Measurements from ENCODE around the gene HOMER2.

Gene HOMER2

DNA sequence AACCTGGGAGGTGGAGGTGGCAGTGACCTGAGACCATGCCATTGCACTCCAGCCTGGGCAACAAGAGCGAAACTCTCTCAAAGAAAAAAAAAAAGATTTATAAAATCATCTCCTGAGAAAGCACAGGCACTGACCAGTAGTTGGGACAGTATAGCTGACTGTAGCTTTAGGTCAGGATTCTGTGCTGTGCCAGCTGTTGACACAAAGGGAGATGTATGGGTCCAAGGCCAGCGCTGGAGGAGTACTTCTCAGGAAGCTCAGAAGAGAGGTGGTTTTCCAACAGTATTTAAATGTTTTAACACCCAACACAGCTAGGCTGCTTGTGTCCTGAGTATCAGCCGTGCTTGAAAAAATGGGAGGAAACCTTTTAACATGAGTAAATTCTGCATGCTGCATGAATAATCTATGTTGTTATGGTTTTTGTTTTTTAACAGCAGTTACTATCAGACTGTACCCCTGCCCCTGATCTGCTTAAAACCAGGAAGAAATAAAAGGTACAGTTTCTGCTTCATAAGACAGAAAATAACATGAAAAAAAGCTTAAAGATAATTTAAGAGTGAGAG lies 40.0 kb upstream of the HOMER2 start:
- TF ChIP-seq, protein P1, sequence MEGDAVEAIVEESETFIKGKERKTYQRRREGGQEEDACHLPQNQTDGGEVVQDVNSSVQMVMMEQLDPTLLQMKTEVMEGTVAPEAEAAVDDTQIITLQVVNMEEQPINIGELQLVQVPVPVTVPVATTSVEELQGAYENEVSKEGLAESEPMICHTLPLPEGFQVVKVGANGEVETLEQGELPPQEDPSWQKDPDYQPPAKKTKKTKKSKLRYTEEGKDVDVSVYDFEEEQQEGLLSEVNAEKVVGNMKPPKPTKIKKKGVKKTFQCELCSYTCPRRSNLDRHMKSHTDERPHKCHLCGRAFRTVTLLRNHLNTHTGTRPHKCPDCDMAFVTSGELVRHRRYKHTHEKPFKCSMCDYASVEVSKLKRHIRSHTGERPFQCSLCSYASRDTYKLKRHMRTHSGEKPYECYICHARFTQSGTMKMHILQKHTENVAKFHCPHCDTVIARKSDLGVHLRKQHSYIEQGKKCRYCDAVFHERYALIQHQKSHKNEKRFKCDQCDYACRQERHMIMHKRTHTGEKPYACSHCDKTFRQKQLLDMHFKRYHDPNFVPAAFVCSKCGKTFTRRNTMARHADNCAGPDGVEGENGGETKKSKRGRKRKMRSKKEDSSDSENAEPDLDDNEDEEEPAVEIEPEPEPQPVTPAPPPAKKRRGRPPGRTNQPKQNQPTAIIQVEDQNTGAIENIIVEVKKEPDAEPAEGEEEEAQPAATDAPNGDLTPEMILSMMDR (IDR thresholded peaks at IDR 0.05; ENCODE audit: low read depth, low read length) = no peak
- no peak overlapping the region for H3K4me3 ChIP-seq (replicated peaks in 1 of 2; ENCODE audit: low read depth in 2 of 2, low read length in 2 of 2)
- no peak for DNase-seq (ENCODE audit: low read depth in 2 of 2)

- TF ChIP-seq, protein P1 (IDR thresholded peaks at IDR 0.05; ENCODE audit: low read depth, low read length) = no peak
- peak overlapping the region; percentile 77 to 86 for H3K4me3 ChIP-seq (replicated peaks in 1 of 2; ENCODE audit: low read depth in 2 of 2, low read length in 2 of 2)
- peak in 1 of 2 donors; percentile 30 for DNase-seq (ENCODE audit: low read depth in 2 of 2)
Measured at GRCh38 chr15:82986442-82986780, 33.9 kb upstream of the HOMER2 start.

GRCh38 chr15:82985688-82986441 lies 33.3 kb upstream of the HOMER2 start, which contains the start of gene RAMAC:
TSS of gene RAMAC (plus strand) at chr15:82986210. CDS start at chr15:82989019, 2,809 bp downstream.
- TF ChIP-seq, protein P1 (IDR thresholded peaks at IDR 0.05; ENCODE audit: low read depth, low read length) = no peak
- peak within 1 kb of the TSS; percentile 77 to 86 for H3K4me3 ChIP-seq (replicated peaks in 1 of 2; ENCODE audit: low read depth in 2 of 2, low read length in 2 of 2)
- DNase-seq (ENCODE audit: low read depth in 2 of 2) = peak; percentile 96 to 97

DNA sequence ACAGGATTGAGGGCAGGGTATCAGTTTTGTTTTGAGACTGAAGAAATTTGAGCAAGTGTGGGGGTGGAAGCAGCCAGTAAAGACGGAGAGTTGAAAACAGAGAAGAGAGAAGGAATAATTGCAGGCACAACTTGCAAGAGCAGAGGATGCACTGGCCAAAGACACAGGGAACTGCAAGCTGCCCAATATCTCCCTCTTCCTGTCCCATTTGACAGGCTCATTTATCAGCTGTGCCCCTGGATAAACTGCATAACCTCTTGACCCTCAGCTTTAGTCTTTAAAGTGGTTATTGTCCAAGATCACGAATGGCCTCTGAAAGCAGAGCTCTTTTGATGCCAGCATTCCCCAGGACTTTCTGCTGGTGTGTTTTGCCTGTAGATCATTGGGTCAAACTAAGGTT lies 28.5 kb upstream of the HOMER2 start:
- DNase-seq (ENCODE audit: low read depth in 2 of 2) = no peak
- H3K4me3 ChIP-seq (replicated peaks in 1 of 2; ENCODE audit: low read depth in 2 of 2, low read length in 2 of 2) = no peak overlapping the region
- TF ChIP-seq, protein P1 (IDR thresholded peaks at IDR 0.05; ENCODE audit: low read depth, low read length) = no peak

DNA sequence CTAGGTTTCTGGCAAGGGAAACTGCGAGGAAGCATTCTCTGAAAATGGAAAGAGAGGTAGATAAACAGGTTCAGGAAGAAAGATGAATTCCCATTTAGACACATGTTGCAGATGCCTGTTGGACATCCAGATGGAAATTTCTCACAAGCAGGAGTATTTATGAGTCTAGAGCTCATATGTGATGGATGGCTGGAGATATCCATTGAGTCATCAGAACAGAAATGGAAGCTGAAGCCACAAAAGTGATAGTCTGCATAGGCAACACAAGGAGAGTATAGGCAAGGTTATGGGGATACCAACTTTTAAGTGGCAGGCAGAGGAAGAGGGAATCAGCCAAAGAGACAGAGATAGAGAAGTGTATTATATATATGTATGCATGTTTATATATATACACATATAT lies 27.2 kb upstream of the HOMER2 start:
- TF ChIP-seq, protein P1 (IDR thresholded peaks at IDR 0.05; ENCODE audit: low read depth, low read length) = no peak
- no peak overlapping the region for H3K4me3 ChIP-seq (replicated peaks in 1 of 2; ENCODE audit: low read depth in 2 of 2, low read length in 2 of 2)
- no peak for DNase-seq (ENCODE audit: low read depth in 2 of 2)

DNA sequence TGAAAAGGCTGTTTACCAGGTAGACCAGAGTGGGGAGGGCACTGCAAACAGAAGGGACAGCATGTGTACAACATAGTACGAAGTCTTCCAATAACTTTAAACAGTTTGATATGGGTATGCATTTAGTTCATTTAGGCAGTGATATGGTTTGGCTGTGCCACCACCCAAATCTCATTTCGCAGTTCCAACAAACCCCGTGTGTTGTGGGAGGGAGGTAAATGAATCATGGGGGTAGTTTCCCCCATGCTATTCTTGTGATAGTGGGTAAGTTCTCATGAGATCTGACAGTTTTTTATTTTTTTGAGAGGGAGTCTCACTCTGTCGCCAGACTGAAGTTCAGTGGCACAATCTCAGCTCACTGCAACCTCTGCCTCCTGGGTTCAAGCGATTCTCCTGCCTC lies 25.9 kb upstream of the HOMER2 start:
- DNase-seq (ENCODE audit: low read depth in 2 of 2) = no peak
- TF ChIP-seq, protein P1 (IDR thresholded peaks at IDR 0.05; ENCODE audit: low read depth, low read length) = no peak
- H3K4me3 ChIP-seq (replicated peaks in 1 of 2; ENCODE audit: low read depth in 2 of 2, low read length in 2 of 2) = no peak overlapping the region

Measured in cardiac fibroblast (primary cell).